Activated CD4-positive, alpha-beta T cell treated with anti-CD3 and anti-CD28 coated beads, Interleukin-2, amount 50 U/mL, for 24 hours (primary cell): ENCODE results near the gene NR3C1.
"Not testable (repeated sequence)": the region's sequence is repeated elsewhere in the genome, so short reads cannot be mapped to it uniquely, and the experiment has no call there.

Experiments
- DNase-seq, 2 donors: peaks; one replicate each; pipeline ENCODE4 v3.0.0-alpha.2; 2020; ENCODE audit warnings: low read depth in 1 of 2, low spot score in 1 of 2

The NR3C1 gene

DNA sequence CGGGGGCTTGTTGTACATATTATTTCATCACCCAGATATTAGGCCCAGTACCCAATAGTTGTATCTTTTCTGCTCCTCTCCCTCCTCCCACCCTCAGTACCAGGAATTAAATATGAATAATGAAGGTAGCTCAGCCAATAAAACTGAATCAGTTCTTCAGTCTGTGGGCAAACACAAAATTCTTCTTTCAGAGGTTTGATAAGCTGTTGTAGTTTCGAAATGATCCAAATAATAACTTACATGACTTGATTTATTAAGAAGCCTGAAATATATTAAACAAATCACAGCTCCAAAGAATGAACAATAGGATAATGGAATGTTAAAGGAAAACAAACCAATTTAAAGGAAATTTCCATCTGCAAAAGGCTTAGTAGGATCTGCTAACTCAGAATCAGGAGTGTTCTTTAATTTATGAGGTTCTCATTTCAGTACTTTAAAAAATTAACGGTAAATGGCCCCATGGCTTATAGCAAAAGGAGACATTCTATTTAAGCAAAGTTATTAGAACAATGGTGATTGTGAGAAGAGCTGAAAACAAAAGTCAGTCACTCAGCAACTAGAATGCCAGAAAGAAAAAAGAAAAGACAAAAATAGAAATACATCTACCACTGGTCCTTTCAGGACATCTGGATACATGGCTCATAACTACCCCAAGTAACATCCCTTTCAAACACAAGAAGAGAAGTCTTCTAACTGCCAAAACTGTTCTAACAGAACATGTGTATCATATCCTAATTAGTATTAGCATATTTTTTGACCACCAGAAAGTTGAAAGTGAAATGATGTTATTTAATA is 62.4 kb downstream of the NR3C1 start:
- DNase-seq = no peak

- DNase-seq = no peak
Observed at GRCh38 chr5:143338658-143339366, 64.7 kb downstream of the NR3C1 start.

GRCh38 chr5:143337946-143338345 is 65.5 kb downstream of the NR3C1 start:
- DNase-seq = no peak

- no peak for DNase-seq
Observed at GRCh38 chr5:143336485-143336884, 67.0 kb downstream of the NR3C1 start.

DNA sequence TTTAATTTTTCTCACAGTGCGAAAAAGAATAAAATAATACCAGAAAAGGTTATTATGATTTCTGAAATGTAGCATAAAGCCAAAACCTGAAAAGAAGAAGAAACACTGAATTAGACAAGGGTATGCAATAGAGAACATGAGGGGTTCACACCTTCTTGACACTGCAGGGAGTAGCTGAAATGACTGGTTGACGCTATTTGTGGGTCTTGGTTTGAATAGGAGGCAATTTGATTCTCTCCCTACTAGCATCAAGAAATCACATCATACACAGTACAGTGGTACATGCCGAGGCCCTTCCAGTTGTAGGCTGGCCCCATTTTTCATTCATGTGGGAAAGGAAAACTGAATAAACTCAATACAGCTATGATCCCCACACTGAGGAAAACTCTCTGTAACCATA is 68.6 kb downstream of the NR3C1 start:
- no peak for DNase-seq

- not testable (repeated sequence) for DNase-seq
Observed at GRCh38 chr5:143334380-143334779, 69.1 kb downstream of the NR3C1 start.

DNA sequence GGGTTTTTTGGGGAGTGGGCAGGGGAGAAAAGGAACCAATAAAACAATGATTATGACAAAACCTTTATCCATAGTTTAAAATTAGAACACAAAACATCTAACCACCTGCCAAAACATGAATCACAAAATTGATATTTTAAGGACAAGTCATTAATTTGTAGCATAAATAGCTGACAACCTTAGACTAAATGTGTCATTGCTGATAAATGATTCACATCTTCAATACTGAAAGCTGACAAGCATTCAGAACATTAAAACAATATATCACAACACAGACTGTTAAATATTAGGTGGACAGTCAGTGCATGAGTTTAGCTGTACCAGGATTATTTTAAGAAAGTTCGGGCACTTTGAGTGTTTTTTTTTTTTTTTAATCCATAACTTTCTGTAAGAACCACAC is 71.5 kb downstream of the NR3C1 start:
- DNase-seq = no peak

DNA sequence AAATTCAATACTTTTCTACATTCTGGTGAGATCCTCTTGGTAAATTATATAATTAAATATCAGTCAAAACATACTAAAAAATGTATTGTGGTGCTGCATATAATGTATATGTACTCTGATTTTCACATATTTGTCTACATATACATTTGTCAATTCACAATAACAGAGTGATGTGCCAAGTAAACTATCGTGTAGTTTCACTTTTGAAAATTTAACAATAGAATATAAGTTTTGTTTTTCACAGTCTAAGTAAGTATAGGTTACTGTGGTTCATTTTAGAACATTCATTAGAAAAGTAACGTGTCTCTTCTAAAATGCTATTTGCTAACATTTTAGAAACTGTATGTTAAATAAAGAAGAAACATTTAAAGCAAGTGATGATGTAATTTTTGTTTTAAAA is 73.6 kb downstream of the NR3C1 start:
- no peak for DNase-seq

DNA sequence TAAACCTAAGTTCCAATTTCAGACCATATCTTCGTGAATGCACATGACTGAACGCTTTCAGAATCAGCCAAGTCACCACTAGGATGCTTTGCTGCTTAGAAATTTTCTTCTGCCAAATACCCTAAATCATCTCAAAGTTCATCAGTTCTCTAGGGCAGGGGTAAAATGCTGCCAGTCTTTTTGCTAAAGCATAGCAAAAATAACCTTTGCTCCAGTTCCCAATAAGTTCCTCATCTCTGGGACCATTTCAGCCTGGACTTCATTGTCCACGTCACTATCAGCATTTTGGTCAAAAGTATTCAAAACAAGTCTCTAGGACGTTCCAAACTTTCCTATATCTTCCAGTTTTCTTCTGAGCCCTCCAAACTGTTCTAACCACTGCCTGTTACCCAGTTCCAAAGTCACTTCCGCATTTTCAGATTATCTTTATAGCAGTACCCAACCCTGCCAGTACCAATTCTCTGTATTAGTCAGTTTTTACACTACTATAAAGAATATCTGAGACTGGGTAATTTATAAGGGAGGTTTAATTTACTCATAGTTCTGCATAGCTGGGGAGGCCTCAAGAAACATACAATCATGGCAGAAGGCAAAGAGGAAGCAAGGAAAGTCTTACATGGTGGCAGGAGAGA is 74.8 kb downstream of the NR3C1 start:
- no peak for DNase-seq

- DNase-seq = not testable (repeated sequence)
Observed at GRCh38 chr5:143325086-143325485, 78.4 kb downstream of the NR3C1 start.

DNA sequence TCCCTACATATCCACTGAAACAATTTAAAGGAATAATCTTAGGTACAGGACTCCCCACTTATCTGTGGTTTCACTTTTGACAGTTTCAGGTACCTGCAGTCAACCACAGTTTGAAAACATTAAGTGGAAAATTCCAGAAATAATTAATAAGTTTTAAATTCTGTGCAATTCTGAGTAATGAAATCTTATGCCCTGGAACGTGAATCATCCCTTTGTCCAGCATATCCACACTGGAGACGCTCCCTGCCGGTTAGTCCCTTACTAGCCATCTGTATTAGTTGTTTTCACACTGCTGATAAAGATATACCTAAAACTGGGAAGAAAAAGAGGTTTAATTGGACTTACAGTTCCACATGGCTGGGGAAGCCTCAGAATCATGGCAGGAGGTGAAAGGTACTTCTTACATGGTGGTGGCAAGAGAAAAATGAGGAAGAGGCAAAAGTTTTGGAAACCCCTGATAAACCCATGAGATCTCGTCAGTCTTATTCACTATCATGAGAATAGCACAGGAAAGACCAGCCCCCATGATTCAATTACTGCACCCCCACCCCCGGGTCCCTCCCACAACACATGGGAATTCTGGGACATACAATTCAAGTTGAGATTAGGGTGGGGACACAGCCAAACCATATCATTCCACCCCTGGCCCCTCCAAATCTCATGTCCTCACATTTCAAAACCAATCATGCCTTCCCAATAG is 80.4 kb downstream of the NR3C1 start:
- DNase-seq = not testable (repeated sequence)

- no peak for DNase-seq
Observed at GRCh38 chr5:143322176-143322575, 81.3 kb downstream of the NR3C1 start.

DNA sequence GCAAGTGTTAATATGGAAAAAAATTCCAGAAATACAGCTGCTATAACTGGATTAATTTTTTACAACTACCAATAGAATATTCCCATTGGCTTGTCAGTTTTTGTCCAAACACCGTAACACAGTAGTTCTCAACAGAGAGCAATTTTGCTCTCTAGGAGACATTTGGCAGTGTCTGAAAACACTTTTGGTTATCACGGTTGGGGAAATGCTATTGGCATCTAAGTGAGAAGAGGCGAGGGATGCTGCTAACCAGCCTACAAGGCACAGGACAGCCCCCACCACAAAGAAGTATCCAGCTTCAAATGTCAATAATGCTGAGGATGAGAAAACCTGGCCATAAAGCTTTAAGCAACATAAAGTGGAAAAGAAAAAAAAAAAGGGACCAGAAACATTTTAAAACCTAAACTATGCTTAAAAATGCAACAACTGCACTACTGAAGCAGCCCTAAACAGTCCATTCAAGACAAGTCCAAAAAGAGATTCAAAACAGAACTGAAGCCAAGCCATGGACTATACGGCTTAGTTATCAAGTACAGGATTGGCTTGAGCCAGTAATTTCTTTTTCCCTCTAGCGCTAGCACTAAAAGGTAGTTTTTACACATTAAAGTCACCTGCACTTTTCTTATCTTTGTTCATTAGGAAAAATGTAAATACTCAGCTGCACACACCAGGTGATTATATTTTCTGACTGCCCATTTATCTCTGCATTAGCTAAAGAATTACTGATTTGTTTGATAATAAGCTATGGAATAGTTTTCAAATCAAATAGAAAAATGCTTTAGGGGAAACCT is 83.9 kb downstream of the NR3C1 start:
- no peak for DNase-seq

DNA sequence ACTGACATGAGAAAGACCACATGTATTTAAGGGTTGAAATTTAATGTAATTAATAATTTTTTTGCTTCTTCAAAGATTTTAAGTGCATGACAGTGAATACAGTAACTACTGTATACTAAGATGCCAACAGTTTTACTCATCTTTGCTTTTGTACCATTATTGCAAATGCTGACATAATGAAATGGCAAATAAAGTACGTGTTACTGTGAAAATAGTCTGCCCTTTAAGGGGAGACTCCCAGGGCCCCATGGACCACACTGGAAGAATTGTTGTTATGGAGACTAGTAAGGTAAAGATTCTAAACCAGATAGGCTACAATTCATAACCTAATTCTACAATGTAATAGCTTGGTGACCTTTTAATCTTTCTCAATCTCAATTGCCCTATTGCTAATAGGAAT is 84.7 kb downstream of the NR3C1 start:
- DNase-seq = no peak

DNA sequence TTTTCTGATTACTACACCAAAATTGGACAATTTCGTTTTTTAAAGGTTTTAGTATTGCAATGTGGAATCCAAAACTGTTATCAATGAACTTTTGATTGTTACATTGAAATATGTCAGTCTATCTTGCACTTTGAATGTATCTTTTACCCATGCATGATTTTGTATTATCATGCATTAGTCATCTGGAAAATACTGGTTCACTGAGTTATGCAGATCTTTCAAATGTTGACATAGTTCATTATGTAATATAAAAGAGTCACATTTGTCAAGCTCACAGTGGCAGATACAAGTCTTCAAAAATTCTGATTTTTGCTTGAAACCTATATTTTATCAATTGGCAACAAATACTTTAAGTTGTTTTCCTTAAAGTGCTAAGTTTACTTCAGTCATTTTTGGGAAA is 85.2 kb downstream of the NR3C1 start:
- DNase-seq = no peak

GRCh38 chr5:143316844-143317631 is 86.4 kb downstream of the NR3C1 start:
- DNase-seq = no peak

- DNase-seq = no peak
Observed at GRCh38 chr5:143316337-143316736, 87.1 kb downstream of the NR3C1 start.

GRCh38 chr5:143315929-143316328 is 87.6 kb downstream of the NR3C1 start:
- no peak for DNase-seq

GRCh38 chr5:143315214-143315613 is 88.3 kb downstream of the NR3C1 start:
- DNase-seq = no peak

DNA sequence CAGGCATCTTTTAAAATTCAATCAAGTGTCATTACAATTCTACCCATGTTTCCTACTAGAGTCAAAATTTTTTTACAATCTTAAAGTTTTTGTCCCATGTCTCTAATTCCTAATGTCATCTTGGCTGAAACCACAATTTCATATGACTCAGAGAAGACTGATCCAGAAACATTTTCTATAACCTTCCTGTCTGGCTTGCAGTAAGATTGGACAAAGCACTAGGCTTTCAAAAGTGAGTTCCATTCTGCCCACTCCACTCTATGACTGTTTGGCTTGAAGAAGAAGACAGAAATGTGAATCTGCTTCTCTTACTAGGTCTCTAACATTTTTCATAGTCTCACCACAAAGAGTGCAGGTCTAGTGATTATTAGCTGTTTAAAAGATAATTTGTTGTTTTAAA is 88.8 kb downstream of the NR3C1 start:
- no peak for DNase-seq
